Measurements from ENCODE around the gene BCL6B. TPM values are rescaled to one million over a fixed set of nuclear protein-coding genes. Genes with fewer than 3 reads are reported as not detected.

Gene BCL6B
- total RNA-seq, 1 experiment from 2014 or later = 0.18 TPM

- intact Hi-C loops (cut with micrococcal nuclease; ENCODE audit: unreplicated experiment) (no loop called here), in situ Hi-C loops (cut with HindIII; ENCODE audit: low pct_unique_long_range_greater_than_20kb, low sequenced_read_pairs) (no loop called here)
- Histone ChIP-seq H3K4me1 (ENCODE audit: control insufficient read depth, insufficient read depth, low read length) (no peaks in the 10 kb centered on the region), H3K9me3 (ENCODE audit: control insufficient read depth, insufficient read depth, low read depth, low read length) (no peaks in the 10 kb centered on the region), H3K36me3 (ENCODE audit: control insufficient read depth, insufficient read depth, low read length) (no peaks in the 10 kb centered on the region), H3K27me3 (ENCODE audit: control insufficient read depth, insufficient read depth, low read length) (no peaks in the 10 kb centered on the region), H3K4me3 (ENCODE audit: low read depth in 2 of 2, low read length in 2 of 2) (no peak within 1 kb of the TSS), H3K27ac (ENCODE audit: low read length) (no peak within 1 kb of the TSS)
- TF ChIP-seq REST (IDR thresholded peaks at IDR 0.05; ENCODE audit: insufficient read depth in 1 of 2, low read depth in 2 of 2, low read length in 1 of 2) (no peak), POLR2AphosphoS5 (IDR thresholded peaks at IDR 0.05; ENCODE audit: low read depth, low read length) (no peak), SIN3A (IDR thresholded peaks at IDR 0.05; ENCODE audit: borderline replicate concordance, insufficient read depth, low read depth, low read length) (no peak), TCF7L2 (IDR thresholded peaks at IDR 0.05; ENCODE audit: low read depth, low read length) (no peak), CTCF (IDR thresholded peaks at IDR 0.05) (no peak)
- ChIA-PET CTCF (interaction anchor here (0.5 kb wide), 1 partner anchor 1731 kb away, joined by 3 read pairs; no protein-coding TSS in a partner anchor), POLR2A (no interaction called here)
- DNase-seq (ENCODE audit: low read depth, low spot score) = no peak
- ATAC-seq = no peak
- no TSS peak for BruUV-seq (replicated peaks)
Measured at GRCh38 chr17:6995500-6996255, 27.2 kb upstream of the BCL6B start, which contains the start of gene ALOX12. Gene ALOX12, plus strand, starts transcription at chr17:6996049. Its CDS starts 69 bp downstream, at chr17:6996118.

GRCh38 chr17:6996256-6997011 lies 26.4 kb upstream of the BCL6B start:
- TF ChIP-seq POLR2AphosphoS5 (IDR thresholded peaks at IDR 0.05; ENCODE audit: low read depth, low read length) (no peak), CTCF (IDR thresholded peaks at IDR 0.05) (no peak), TCF7L2 (IDR thresholded peaks at IDR 0.05; ENCODE audit: low read depth, low read length) (no peak), SIN3A (IDR thresholded peaks at IDR 0.05; ENCODE audit: borderline replicate concordance, insufficient read depth, low read depth, low read length) (no peak), REST (IDR thresholded peaks at IDR 0.05; ENCODE audit: insufficient read depth in 1 of 2, low read depth in 2 of 2, low read length in 1 of 2) (no peak)
- POLR2A ChIA-PET = no interaction called here
- BruUV-seq (replicated peaks) = no TSS peak
- no peaks in the 10 kb centered on the region for H3K36me3 ChIP-seq (ENCODE audit: control insufficient read depth, insufficient read depth, low read length)
- H3K27me3 ChIP-seq (ENCODE audit: control insufficient read depth, insufficient read depth, low read length) = no peaks in the 10 kb centered on the region
- in situ Hi-C loops (cut with HindIII; ENCODE audit: low pct_unique_long_range_greater_than_20kb, low sequenced_read_pairs) (no loop called here), intact Hi-C loops (cut with micrococcal nuclease; ENCODE audit: unreplicated experiment) (no loop called here)
- CTCF ChIA-PET = no interaction called here
- ATAC-seq = no peak
- no peak overlapping the region for H3K4me3 ChIP-seq (ENCODE audit: low read depth in 2 of 2, low read length in 2 of 2)
- H3K4me1 ChIP-seq (ENCODE audit: control insufficient read depth, insufficient read depth, low read length) = no peaks in the 10 kb centered on the region
- H3K9me3 ChIP-seq (ENCODE audit: control insufficient read depth, insufficient read depth, low read depth, low read length) = no peaks in the 10 kb centered on the region
- no peak for DNase-seq (ENCODE audit: low read depth, low spot score)
- no peak overlapping the region for H3K27ac ChIP-seq (ENCODE audit: low read length)

All from Panc1 (cell line).